Measurements from ENCODE around the gene DTL.

DNA sequence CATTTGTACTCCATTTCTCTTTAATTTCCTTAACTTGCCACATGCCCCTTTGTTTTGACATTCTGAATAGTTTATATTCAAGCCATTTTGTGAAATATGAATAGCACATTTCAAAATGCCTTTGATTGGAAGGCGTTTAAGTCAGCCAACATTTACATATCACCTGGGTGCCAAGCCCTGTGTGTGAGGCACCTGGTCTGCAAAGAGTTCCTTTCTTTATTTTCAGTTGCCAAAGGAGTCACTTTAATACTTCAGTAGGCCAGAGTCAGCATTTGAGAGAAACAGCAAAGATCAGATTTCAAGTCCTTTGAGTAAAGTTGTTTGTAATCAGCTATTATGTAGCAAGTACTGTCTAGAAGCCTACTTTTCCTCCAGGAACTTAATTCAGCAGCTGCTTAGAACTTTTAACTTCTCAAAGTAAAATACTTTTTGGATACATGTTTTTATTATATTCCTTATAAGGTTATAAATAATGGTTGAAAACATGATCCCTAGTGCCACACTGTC is 70.8 kb downstream of the DTL start:
- TF ChIP-seq GATA2 (IDR thresholded peaks at IDR 0.05; ENCODE audit: low read depth, low read length) = no peak
- no peak for TF ChIP-seq GATA3 (IDR thresholded peaks at IDR 0.05; ENCODE audit: low read depth, low read length)

Measured in SH-SY5Y (cell line).